Left renal pelvis (tissue), 4 donors: ENCODE measurements around the gene PPM1H. TPM values are rescaled to one million over a fixed set of nuclear protein-coding genes. Genes with fewer than 3 reads are reported as not detected.

Experiments
- DNase-seq, 4 donors: peaks; one replicate each; pipeline ENCODE4 v3.0.0-alpha.2; 2013; ENCODE audit warnings: low read depth in 4 of 4, low spot score in 3 of 4
- polyA plus RNA-seq, 4 donors: library from polyadenylated mRNA; unstranded; fragments of 120-200 nt; gene quantifications; one replicate each; pipeline ENCODE4 v1.2.1, GENCODE V29; 2013; ENCODE audit not compliant: insufficient read length in 4 of 4

The PPM1H gene
- polyA plus RNA-seq, 4 donors = 4.1 to 30.8 (median 28.2) TPM

DNA sequence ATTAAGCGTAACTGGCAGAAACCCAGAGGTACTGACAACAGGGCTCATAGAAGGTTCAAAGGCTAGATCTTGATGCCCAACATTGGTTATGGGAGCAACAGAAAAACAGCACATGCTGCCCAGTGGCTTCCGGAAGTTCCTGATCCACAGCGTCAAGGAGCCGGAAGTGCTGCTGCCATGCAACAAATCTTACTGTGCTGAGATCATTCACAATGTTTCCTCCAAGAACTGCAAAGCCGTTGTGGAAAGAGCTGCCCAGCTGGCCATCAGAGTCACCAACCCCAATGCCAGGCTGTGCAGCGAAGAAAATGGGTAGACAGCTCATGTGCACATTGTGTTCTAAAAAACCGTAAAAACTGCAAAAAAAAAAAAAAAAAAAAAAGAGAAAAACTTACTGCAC, 276.0 kb downstream of the PPM1H start:
- no peak for DNase-seq

- DNase-seq = no peak
Measured at GRCh38 chr12:62657363-62657632, 277.7 kb downstream of the PPM1H start.

DNA sequence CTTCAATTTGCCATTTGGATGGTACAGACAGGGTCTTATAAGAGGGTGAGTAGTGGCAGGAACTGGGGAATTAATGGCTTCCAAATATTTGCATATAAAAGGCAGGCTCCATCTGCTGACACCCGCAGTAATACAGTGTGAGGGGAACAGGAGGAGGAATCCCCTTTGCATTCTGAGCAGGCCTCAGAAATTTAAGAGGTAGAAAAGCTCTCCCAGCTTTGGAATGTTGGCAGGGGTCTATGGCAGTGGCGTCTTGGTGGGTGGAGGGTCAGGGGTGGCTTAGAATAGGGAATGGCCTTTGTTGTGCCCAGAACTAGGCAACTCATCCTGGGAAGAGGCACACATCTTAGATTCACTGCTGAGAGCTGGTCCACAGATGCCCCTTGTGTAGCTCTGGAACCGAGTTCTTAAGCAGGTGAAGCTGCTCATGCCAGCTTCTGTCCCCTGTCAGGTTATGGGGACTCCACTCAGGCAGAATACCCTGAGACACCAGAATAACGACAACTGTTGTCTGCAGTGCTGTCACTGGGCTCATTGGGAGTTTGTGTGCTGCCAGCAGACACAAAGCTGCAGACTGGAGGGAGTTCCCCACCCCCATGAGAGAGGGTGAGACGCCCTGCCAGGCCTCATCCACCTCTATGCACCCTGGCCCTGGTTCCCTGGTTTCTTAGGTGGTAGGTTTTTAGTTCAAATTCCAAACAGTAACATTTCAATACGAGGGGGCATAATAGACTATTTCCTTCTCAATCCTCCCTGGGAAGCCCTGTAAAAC, 278.2 kb downstream of the PPM1H start:
- no peak for DNase-seq

DNA sequence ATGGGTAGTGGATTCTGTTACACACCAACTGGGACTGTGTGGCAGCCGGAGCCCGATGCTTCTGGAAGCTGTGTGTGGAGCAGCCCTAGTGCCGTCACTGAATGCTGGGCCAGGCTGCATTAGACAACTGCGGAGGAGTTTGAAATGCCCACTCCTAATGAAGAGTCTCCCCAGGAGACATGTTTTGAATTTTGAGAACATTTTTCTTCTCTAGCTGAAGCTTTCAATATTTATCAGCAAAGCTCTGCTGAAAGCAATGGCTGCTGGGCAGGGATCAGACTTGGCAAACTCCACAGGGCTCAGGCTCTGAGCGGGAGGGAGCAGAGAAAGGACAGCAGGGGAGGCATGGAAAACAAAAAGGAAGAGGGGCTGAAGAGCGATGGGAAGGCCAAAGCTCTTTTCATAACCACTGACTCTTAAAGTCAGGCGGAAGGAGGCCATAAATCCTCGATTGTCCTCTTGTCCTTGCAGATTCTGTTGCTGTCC, 279.2 kb downstream of the PPM1H start:
- no peak for DNase-seq

- DNase-seq = no peak
Measured at GRCh38 chr12:62654326-62655241, 280.4 kb downstream of the PPM1H start.

GRCh38 chr12:62653740-62654139, 281.2 kb downstream of the PPM1H start:
- DNase-seq = no peak

- no peak for DNase-seq
Measured at GRCh38 chr12:62653304-62653703, 281.6 kb downstream of the PPM1H start.

GRCh38 chr12:62651138-62651537, 283.8 kb downstream of the PPM1H start:
- DNase-seq = no peak

DNA sequence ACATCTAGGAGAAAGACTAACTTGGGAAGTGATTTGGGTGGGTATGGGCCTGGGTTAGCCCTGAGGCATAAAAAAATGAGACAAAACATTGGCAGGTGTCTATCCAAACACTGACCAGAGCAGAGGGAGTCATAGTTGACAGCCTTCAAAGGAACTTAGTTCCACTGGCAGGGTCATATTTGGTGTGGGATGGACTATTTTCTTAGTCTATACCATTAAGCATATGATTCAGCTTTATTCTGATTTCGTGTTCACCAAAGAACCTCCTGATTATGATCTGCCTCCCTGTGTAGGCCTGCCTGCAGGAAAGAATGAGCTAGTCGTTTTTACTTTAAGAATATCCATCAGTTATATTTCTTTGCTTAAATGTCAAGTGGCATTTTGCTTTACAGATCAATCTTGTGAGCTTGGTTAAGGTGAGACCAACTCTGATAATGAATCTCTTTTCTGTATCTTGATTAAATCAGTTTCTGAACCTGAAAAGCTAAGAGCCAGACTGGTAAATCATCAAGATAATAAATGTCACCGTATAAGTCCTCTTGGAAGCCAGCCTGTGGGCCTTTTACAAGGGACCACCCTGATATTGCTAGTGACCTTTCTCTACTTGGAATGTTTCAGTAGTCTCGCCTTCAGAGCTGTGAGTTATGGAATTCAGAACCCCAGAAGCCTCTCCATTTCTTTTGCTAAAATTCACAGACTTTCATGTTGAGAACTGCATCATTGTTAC, 285.4 kb downstream of the PPM1H start:
- no peak for DNase-seq

GRCh38 chr12:62647586-62647985, 287.4 kb downstream of the PPM1H start:
- no peak for DNase-seq

DNA sequence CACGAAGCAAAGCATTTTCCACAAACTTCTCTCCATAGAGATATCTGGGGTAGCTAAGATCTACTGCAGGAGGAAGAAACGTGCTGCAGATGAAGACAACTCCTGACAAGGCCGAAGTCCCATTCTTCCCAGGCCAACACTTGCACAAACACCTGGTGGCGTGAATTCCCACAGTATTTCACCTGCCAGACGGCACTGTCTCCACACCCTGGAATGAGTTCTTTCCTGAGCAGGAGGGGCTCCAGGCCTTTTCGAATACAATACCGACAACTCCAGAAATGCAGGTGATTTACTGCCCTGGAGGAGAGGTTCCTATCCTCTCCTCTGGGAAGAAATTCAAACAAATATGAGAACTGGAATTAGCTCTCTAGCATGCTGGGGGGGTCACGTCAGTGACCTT, 288.4 kb downstream of the PPM1H start:
- no peak for DNase-seq

- DNase-seq = no peak
Measured at GRCh38 chr12:62643486-62643885, 291.5 kb downstream of the PPM1H start.

- DNase-seq = no peak
Measured at GRCh38 chr12:62642486-62642885, 292.5 kb downstream of the PPM1H start.

DNA sequence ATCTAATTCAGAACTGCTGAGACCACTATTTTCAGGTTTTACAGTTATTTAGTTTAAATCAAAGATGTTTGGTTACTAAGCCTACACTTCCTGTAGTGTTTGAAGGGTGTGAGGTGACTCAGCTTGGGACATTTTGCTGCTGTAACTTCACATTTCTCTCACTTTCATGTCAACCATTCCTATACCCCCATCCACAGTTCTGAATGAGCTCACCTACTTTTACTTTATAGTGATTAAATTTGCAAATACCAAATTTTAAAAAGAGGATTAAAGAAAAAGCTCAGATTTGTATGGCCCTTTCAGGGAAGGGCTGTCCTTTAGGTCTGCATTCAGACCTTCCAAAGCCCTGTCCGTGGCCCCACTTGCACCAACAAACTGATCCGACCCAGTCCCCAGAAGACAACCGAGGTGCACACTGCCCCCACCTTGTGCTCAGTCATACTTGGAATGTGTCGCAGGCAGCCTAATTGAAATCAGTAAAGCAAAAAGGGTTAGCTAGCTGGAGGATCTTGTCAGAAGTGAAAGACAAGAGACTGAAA, 294.0 kb downstream of the PPM1H start:
- no peak for DNase-seq

DNA sequence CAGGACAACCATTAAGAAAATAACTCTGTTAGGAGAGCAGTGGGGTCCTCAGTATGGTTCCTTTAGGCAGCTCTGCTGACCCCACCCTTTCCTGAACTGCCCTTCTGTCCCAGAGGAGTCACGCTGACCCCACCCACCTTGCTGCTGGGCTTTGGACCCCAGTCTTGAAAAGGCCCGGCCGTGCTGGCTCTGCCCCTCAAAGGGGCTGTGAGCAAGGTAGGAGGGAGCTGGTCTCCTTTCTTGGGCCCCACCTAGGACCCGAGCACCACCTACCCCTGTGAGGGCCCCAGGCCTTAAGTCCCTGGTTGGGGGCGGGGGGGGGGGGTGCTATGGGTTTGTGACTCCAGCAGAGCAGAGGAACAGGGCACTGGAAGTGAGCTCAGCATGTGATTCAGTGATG, 297.3 kb downstream of the PPM1H start:
- DNase-seq = no peak

- DNase-seq = no peak
Measured at GRCh38 chr12:62635649-62636048, 299.3 kb downstream of the PPM1H start.

GRCh38 chr12:62632411-62632918, 302.5 kb downstream of the PPM1H start:
- DNase-seq = no peak

DNA sequence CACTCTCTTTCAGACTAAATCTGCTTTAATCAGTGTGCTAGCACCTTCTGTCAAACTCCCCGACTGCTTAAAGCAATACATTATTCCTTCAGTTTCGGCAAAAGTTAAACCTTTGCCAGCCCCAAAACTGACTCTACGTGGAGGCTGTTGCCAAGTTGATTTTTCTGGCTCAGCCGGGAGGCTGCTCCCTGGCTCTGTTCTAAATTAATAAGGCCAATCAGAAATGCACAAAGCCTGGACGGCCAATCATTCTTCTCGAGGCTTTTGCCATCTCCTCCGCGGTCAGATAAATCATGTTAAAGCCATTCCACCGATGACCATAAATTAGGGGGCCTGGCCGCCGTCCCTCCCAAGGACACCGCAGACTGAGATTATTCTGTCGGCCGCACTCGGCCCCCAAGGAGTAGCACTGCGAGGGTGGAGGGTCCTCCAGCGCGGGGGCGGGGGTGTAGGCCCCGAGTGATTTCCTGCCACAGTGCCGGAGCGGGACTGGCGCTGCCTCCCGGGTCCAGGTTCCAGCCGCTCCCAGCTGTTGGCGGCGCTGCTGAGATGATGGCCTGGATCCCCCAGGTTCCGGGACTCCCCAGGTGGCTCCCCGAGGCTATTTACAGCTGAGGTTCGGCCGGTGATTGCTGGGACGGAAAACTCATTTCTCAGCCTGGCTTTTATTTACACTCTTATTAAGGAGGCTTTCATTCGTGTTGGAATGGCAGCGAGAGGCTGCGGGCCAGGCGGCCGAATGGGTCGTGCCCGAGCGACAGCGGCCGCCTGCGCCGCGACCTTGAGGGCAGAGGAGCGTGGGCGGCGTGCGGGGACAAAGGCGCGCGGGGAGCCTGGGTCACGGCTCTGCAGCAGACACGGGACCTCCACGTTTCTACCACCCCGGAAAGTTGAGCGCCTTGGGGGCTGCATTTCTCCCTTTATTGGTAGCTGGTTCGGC, 303.2 kb downstream of the PPM1H start:
- DNase-seq = peak in 3 of 4 donors; percentile 34 to 54 (median 50)

DNA sequence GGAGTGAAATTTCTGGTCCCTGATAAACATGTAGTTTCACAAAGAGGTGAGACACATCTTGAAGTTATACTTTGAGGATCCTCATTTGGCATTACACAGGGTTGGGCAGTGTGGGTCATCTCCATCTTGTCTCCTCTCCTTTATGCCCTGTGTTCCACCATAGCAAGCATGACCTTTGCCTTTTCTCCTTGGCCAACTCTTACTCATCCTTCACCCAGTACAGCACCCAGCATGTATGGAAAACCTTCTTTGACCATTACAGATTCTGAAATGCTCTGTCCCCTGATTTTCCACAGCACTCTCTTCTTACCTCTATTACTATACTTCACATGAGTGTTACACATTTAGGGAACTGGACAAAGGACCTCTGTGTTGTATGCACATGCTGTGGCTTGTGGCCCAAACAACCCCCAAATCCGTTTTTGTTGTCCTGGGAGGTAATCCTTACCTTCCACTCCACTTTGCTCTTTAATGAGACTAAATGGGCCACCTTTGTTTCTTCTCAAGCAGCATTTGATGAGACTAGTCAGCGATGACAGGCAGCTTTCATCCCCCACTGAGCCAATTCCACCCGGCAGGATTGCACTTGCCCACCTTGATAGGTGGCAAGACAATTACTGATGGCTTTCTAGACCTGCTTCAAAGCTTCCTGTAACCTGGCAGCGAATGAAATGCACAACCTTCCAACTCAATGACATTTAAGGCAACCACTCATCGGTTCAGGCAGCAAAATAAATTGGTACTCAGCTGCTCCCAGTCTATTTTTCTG, 304.8 kb downstream of the PPM1H start:
- no peak for DNase-seq
